WTC11 (cell line): ENCODE results near the gene FMR1NB.

Experiments used
- ATF1 ChIP-seq: sonication (generic); formaldehyde crosslinking; IDR thresholded peaks from 2 replicates; pipeline ENCODE4 v1.8.1; 2023; ENCODE audit warnings: mild to moderate bottlenecking, moderate library complexity, missing genetic modification reagents
- CBFB ChIP-seq: sonication (generic); formaldehyde crosslinking; IDR thresholded peaks from 2 replicates; pipeline ENCODE4 v1.8.1; 2022; ENCODE audit warnings: mild to moderate bottlenecking, low read depth, missing genetic modification reagents
- CREB1 ChIP-seq: sonication (generic); formaldehyde crosslinking; IDR thresholded peaks from 2 replicates; pipeline ENCODE4 v1.8.0; 2023; ENCODE audit warnings: mild to moderate bottlenecking, missing genetic modification reagents
- CTCF ChIP-seq: fragments of 200-600 bp; IDR thresholded peaks from 2 replicates; pipeline ENCODE4 v1.8.0; 2022; ENCODE audit warnings: antibody characterized with exemption
- E2F4 ChIP-seq: sonication (generic); formaldehyde crosslinking; IDR thresholded peaks from 2 replicates; pipeline ENCODE4 v1.8.1; 2022; ENCODE audit warnings: low read depth, mild to moderate bottlenecking, moderate library complexity, missing genetic modification reagents, borderline replicate concordance
- ESRRA ChIP-seq: sonication (generic); formaldehyde crosslinking; IDR thresholded peaks from 2 replicates; pipeline ENCODE4 v1.8.1; 2022; ENCODE audit warnings: mild to moderate bottlenecking, missing genetic modification reagents, borderline replicate concordance
- ETV6 ChIP-seq: sonication (generic); formaldehyde crosslinking; IDR thresholded peaks from 2 replicates; pipeline ENCODE4 v1.8.1; 2022; ENCODE audit warnings: mild to moderate bottlenecking, missing genetic modification reagents
- GTF2I ChIP-seq: fragments of 250-450 bp; sonication (Bioruptor Pico); conservative IDR thresholded peaks from 2 replicates; pipeline ENCODE4 v1.4.0; 2021; ENCODE audit warnings: mild to moderate bottlenecking
- NR1H2 ChIP-seq: sonication (generic); formaldehyde crosslinking; IDR thresholded peaks from 2 replicates; pipeline ENCODE4 v1.9.0; 2021; ENCODE audit warnings: mild to moderate bottlenecking, moderate library complexity, missing genetic modification reagents
- USF1 ChIP-seq: sonication (generic); formaldehyde crosslinking; IDR thresholded peaks from 2 replicates; pipeline ENCODE4 v1.8.0; 2022; ENCODE audit warnings: mild to moderate bottlenecking, missing genetic modification reagents
- ZNF232 ChIP-seq: sonication (generic); formaldehyde crosslinking; IDR thresholded peaks from 2 replicates; pipeline ENCODE4 v1.8.0; 2022; ENCODE audit warnings: mild to moderate bottlenecking, missing genetic modification reagents
- TF ChIP-seq, protein P1 (sequence below): sonication (generic); formaldehyde crosslinking; IDR thresholded peaks from 2 replicates; pipeline ENCODE4 v1.8.0; 2022; ENCODE audit warnings: mild to moderate bottlenecking, missing genetic modification reagents
- TF ChIP-seq, protein P2 (sequence below): sonication (generic); formaldehyde crosslinking; IDR thresholded peaks from 2 replicates; pipeline ENCODE4 v1.8.0; 2023; ENCODE audit warnings: missing genetic modification reagents, mild to moderate bottlenecking, borderline replicate concordance

GRCh38 chrX:148051973-148052372, 70.8 kb downstream of the FMR1NB start:
- TF ChIP-seq CTCF (no peak), USF1 (CRISPR knock-in tag) (no peak), CREB1 (CRISPR knock-in tag) (no peak), NR1H2 (CRISPR knock-in tag) (no peak), ETV6 (no peak), ESRRA (CRISPR knock-in tag) (no peak), ZNF232 (CRISPR knock-in tag) (no peak), E2F4 (CRISPR knock-in tag) (no peak), CBFB (CRISPR knock-in tag) (no peak), ATF1 (CRISPR knock-in tag) (no peak), GTF2I (no peak)
- TF ChIP-seq, protein P1, sequence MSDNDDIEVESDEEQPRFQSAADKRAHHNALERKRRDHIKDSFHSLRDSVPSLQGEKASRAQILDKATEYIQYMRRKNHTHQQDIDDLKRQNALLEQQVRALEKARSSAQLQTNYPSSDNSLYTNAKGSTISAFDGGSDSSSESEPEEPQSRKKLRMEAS = no peak
- TF ChIP-seq, protein P2, sequence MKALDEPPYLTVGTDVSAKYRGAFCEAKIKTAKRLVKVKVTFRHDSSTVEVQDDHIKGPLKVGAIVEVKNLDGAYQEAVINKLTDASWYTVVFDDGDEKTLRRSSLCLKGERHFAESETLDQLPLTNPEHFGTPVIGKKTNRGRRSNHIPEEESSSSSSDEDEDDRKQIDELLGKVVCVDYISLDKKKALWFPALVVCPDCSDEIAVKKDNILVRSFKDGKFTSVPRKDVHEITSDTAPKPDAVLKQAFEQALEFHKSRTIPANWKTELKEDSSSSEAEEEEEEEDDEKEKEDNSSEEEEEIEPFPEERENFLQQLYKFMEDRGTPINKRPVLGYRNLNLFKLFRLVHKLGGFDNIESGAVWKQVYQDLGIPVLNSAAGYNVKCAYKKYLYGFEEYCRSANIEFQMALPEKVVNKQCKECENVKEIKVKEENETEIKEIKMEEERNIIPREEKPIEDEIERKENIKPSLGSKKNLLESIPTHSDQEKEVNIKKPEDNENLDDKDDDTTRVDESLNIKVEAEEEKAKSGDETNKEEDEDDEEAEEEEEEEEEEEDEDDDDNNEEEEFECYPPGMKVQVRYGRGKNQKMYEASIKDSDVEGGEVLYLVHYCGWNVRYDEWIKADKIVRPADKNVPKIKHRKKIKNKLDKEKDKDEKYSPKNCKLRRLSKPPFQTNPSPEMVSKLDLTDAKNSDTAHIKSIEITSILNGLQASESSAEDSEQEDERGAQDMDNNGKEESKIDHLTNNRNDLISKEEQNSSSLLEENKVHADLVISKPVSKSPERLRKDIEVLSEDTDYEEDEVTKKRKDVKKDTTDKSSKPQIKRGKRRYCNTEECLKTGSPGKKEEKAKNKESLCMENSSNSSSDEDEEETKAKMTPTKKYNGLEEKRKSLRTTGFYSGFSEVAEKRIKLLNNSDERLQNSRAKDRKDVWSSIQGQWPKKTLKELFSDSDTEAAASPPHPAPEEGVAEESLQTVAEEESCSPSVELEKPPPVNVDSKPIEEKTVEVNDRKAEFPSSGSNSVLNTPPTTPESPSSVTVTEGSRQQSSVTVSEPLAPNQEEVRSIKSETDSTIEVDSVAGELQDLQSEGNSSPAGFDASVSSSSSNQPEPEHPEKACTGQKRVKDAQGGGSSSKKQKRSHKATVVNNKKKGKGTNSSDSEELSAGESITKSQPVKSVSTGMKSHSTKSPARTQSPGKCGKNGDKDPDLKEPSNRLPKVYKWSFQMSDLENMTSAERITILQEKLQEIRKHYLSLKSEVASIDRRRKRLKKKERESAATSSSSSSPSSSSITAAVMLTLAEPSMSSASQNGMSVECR (CRISPR knock-in tag) = no peak
